Measurements from ENCODE around the gene DMRTC2. TPM values are rescaled to one million over a fixed set of nuclear protein-coding genes. Genes with fewer than 3 reads are reported as not detected.

Gene DMRTC2
- total and polyA plus RNA-seq, 2 of the 8 experiments (the other 6 are each of a cell fraction or from before 2014, with no cell fraction given): not detected

DNA sequence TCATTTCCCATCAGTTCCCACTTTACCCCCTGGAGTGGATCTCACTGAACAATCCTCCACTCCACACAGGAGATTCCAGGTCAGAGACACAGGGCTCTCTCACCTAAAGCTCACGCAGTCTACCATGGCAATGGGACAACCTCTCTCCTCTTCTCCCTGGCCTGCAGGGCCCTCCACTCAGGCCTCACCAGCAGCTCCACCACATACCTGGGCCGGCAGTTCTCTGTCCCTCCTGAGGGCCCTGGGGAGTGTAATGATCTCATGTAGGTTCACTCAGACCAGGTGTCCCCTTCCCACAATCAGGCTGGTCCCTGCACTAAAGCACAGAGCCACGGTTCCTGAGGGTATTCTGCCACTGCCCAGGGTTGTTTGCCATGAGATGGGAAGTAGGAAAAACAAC lies 32.9 kb upstream of the DMRTC2 start:
- H4K8ac ChIP-seq (ENCODE audit: extremely low read depth, insufficient read depth, low read length): no peak overlapping the region
- H3K27me3 ChIP-seq (replicated peaks in 1 of 4; ENCODE audit: control insufficient read depth in 3 of 4, extremely low read depth in 1 of 4, insufficient read depth in 3 of 4, low read length in 3 of 4): no peaks in the 10 kb centered on the region
- FAIRE-seq (no peak), DNase-seq (ENCODE audit: low read depth in 1 of 2, low spot score in 2 of 2) (no peak)
- no peaks in the 10 kb centered on the region for H3K23me2 ChIP-seq (ENCODE audit: low read depth, low read length)
- no peak overlapping the region for H4K5ac ChIP-seq (ENCODE audit: insufficient read length, low read depth, low read length)
- no peak overlapping the region for H3K4me2 ChIP-seq (ENCODE audit: insufficient read depth in 1 of 2, low read depth in 2 of 2, low read length in 2 of 2)
- no peak overlapping the region for H2BK15ac ChIP-seq (ENCODE audit: low read length)
- no peak overlapping the region for H3K14ac ChIP-seq (ENCODE audit: insufficient read length)
- H3K23ac ChIP-seq (ENCODE audit: insufficient read length): no peak overlapping the region
- peaks cover 0 to 1% of the 10 kb centered on the region in 2 experiments for H4K20me1 ChIP-seq (replicated peaks in 1 of 2; ENCODE audit: control insufficient read depth in 1 of 2, insufficient read depth in 2 of 2, low read length in 2 of 2)
- no peak overlapping the region for H3K4ac ChIP-seq (replicated peaks; ENCODE audit: insufficient read length, low read depth, low read length)
- H3K9me3 ChIP-seq (ENCODE audit: insufficient read depth in 2 of 2, low read depth in 1 of 2, low read length in 1 of 2): peaks cover 73 to 79% of the 10 kb centered on the region in 2 experiments
- no peak overlapping the region for H3K4me3 ChIP-seq (ENCODE audit: extremely low read depth in 1 of 4, insufficient read depth in 2 of 4, low read depth in 3 of 4, low read length in 4 of 4)
- H2BK20ac ChIP-seq (ENCODE audit: low read length): no peak overlapping the region
- no peak overlapping the region for H4K91ac ChIP-seq (replicated peaks; ENCODE audit: insufficient read length, low read length)
- no peak overlapping the region for H3K27ac ChIP-seq (ENCODE audit: low read depth, low read length)
- no peak overlapping the region for H3K9ac ChIP-seq (replicated peaks in 1 of 4; ENCODE audit: extremely low read depth in 1 of 4, low read depth in 3 of 4, low read length in 3 of 4)
- no peak overlapping the region for H2BK12ac ChIP-seq (ENCODE audit: low read depth, low read length)
- no peak overlapping the region for H3K56ac ChIP-seq (replicated peaks; ENCODE audit: insufficient read length, low read depth, low read length)
- no peaks in the 10 kb centered on the region for H3K4me1 ChIP-seq (replicated peaks in 1 of 4; ENCODE audit: control insufficient read depth in 3 of 4, insufficient read depth in 4 of 4, low read length in 3 of 4)
- H3K36me3 ChIP-seq (ENCODE audit: control insufficient read depth in 2 of 4, insufficient read depth in 4 of 4, low read length in 3 of 4): no peaks in the 10 kb centered on the region
- H2AK5ac ChIP-seq (ENCODE audit: low read depth, low read length): no peak overlapping the region
- no peaks in the 10 kb centered on the region; the same call in 1 of the 2 replicates for H3K79me1 ChIP-seq (ENCODE audit: low read depth, low read length)
- POLR2A ChIA-PET (ENCODE audit: partially characterized antibody): interaction anchor here (1.2 kb wide), 1 partner anchor 47 kb away, joined by 3 read pairs; no protein-coding TSS in a partner anchor
- H2BK120ac ChIP-seq (replicated peaks; ENCODE audit: low read depth, low read length): no peak overlapping the region
- no peak overlapping the region for H2AFZ ChIP-seq (ENCODE audit: low read length)
- TF ChIP-seq SP2 (IDR thresholded peaks at IDR 0.05; ENCODE audit: low read length) (no peak), KDM5A (IDR thresholded peaks at IDR 0.05; ENCODE audit: low read length) (no peak), CTBP2 (IDR thresholded peaks at IDR 0.05; ENCODE audit: borderline replicate concordance, insufficient read depth, insufficient read length, low read length) (no peak), BCL11A (IDR thresholded peaks at IDR 0.05; ENCODE audit: low read depth in 2 of 2, low read length in 2 of 2) (no peak), TBP (IDR thresholded peaks at IDR 0.05; ENCODE audit: low read depth, low read length) (no peak), GTF2F1 (IDR thresholded peaks at IDR 0.05; ENCODE audit: borderline replicate concordance, low read depth, low read length) (no peak), SAP30 (IDR thresholded peaks at IDR 0.05; ENCODE audit: insufficient read depth, insufficient replicate concordance, low read length) (no peak), YY1 (IDR thresholded peaks at IDR 0.05; ENCODE audit: low read depth, low read length) (no peak), NANOG (IDR thresholded peaks at IDR 0.05; ENCODE audit: insufficient read depth, low read depth, low read length, poor library complexity, severe bottlenecking) (no peak), POU5F1 (IDR thresholded peaks at IDR 0.05; ENCODE audit: low read depth, low read length) (no peak), SIN3A (conservative IDR thresholded peaks at IDR 0.05 in 1 of 2, IDR thresholded peaks at IDR 0.05 in 1 of 2; ENCODE audit: low read depth in 1 of 2, low read length in 2 of 2) (no peak), SIRT6 (IDR thresholded peaks at IDR 0.05; ENCODE audit: low read length) (no peak)
- TF ChIP-seq, protein P1, sequence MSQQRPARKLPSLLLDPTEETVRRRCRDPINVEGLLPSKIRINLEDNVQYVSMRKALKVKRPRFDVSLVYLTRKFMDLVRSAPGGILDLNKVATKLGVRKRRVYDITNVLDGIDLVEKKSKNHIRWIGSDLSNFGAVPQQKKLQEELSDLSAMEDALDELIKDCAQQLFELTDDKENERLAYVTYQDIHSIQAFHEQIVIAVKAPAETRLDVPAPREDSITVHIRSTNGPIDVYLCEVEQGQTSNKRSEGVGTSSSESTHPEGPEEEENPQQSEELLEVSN (IDR thresholded peaks at IDR 0.05): no peak
- CTCF ChIA-PET (ENCODE audit: partially characterized antibody): interaction anchor here (0.6 to 1.8 kb wide), 2 partner anchors 17 to 604 kb away, joined by 3 to 7 read pairs; no protein-coding TSS in a partner anchor
- no peak overlapping the region for H2BK5ac ChIP-seq (ENCODE audit: low read depth, low read length)
- no peaks in the 10 kb centered on the region for H3K79me2 ChIP-seq (ENCODE audit: control insufficient read depth in 1 of 2, insufficient read depth in 2 of 2, low read length in 2 of 2)
- H3K18ac ChIP-seq (ENCODE audit: extremely low read depth, low read length): no peak overlapping the region
- whole genome bisulfite sequencing, 2 experiments (ENCODE audit: extremely low coverage in 1 of 2, insufficient coverage in 1 of 2, insufficient read length in 1 of 2, insufficient replicate concordance in 2 of 2, low coverage in 1 of 2, low lambda C conversion rate in 2 of 2, missing lambda C conversion rate in 1 of 2): 69% methylated on average over 3 of the region's 3 CpGs; no CpG with 5 or more reads in 1 of the 2 experiments
